ENCODE measurements around the gene PANX2. TPM values are rescaled to one million over a fixed set of nuclear protein-coding genes. Genes with fewer than 3 reads are reported as not detected.

PANX2 gene
- total and polyA plus RNA-seq, 2 of the 13 experiments (the other 11 are each of a cell fraction or from before 2014, with no cell fraction given), result 0.15 to 1.1 TPM

GRCh38 chr22:50171965-50172421 is 1.5 kb downstream of the PANX2 start (continued):
- no peak for TF ChIP-seq ATF3 (CRISPR knock-in tag; IDR thresholded peaks at IDR 0.05)
- TF ChIP-seq ZNF530 (CRISPR knock-in tag; IDR thresholded peaks at IDR 0.05; ENCODE audit: low read depth), result no peak
- no peak for TF ChIP-seq TOPORS (CRISPR knock-in tag; IDR thresholded peaks at IDR 0.05)
- no peak for TF ChIP-seq MED8 (CRISPR knock-in tag; IDR thresholded peaks at IDR 0.05; ENCODE audit: insufficient replicate concordance)
- TF ChIP-seq ZBTB7B (CRISPR knock-in tag; IDR thresholded peaks at IDR 0.05), result 0 out of 2 replicates have a peak, but pooled peaks have one; percentile 18
- no peak for TF ChIP-seq SIX1 (CRISPR knock-in tag; IDR thresholded peaks at IDR 0.05; ENCODE audit: borderline replicate concordance)
- TF ChIP-seq ZNF780A (CRISPR knock-in tag; IDR thresholded peaks at IDR 0.05), result no peak
- no peak for TF ChIP-seq NAIF1 (CRISPR knock-in tag; IDR thresholded peaks at IDR 0.05; ENCODE audit: borderline replicate concordance)
- TF ChIP-seq SP2 (CRISPR knock-in tag; IDR thresholded peaks at IDR 0.05), result no peak
- TF ChIP-seq GATAD2A (CRISPR knock-in tag; IDR thresholded peaks at IDR 0.05), result peak; percentile 34; the same call in 1 of the 2 replicates
- 0 out of 2 replicates have a peak, but pooled peaks have one; percentile 45 for TF ChIP-seq ZNF770 (CRISPR knock-in tag; IDR thresholded peaks at IDR 0.05)
- peak; percentile 34; the same call in 1 of the 2 replicates for TF ChIP-seq HDAC2 (CRISPR knock-in tag; IDR thresholded peaks at IDR 0.05)
- TF ChIP-seq ZBTB3 (CRISPR knock-in tag; IDR thresholded peaks at IDR 0.05; ENCODE audit: borderline replicate concordance, low read depth), result no peak
- no peak for TF ChIP-seq PBX3 (CRISPR knock-in tag; IDR thresholded peaks at IDR 0.05; ENCODE audit: borderline replicate concordance)
- no peak for TF ChIP-seq POGK (CRISPR knock-in tag; conservative IDR thresholded peaks at IDR 0.05)
- peak; percentile 81 for TF ChIP-seq ZFX (CRISPR knock-in tag; IDR thresholded peaks at IDR 0.05; ENCODE audit: low read depth)
- TF ChIP-seq FOSL1 (CRISPR knock-in tag; IDR thresholded peaks at IDR 0.05; ENCODE audit: borderline replicate concordance), result no peak
- no peak for TF ChIP-seq TSC22D2 (CRISPR knock-in tag; IDR thresholded peaks at IDR 0.05; ENCODE audit: borderline replicate concordance)
- TF ChIP-seq SPEN (CRISPR knock-in tag; IDR thresholded peaks at IDR 0.05; ENCODE audit: low read depth), result no peak
- TF ChIP-seq THAP11 (CRISPR knock-in tag; IDR thresholded peaks at IDR 0.05), result no peak
- peak; percentile 86 for TF ChIP-seq MYC (CRISPR knock-in tag; IDR thresholded peaks at IDR 0.05; ENCODE audit: borderline replicate concordance)
- TF ChIP-seq ZNF691 (CRISPR knock-in tag; IDR thresholded peaks at IDR 0.05; ENCODE audit: borderline replicate concordance, low read depth), result no peak
- TF ChIP-seq CTCF (CRISPR knock-in tag; IDR thresholded peaks at IDR 0.05), result no peak

All from HepG2 (cell line).